GM10248 (cell line): Measurements from ENCODE around the gene SLAMF1.

Source experiments
- CTCF ChIA-PET: fragments of 300-600 bp; sonication (Branson Sonifier 250); formaldehyde crosslinking; extraction: SDS; loops from one replicate; lab custom pipeline; 2021; ENCODE audit warnings: antibody characterized with exemption; lab: Yijun Ruan, JAX
- POLR2A ChIA-PET: fragments of 350-650 bp; sonication (Branson Sonifier 250); formaldehyde crosslinking; extraction: SDS; loops from one replicate; lab custom pipeline; 2020; ENCODE audit warnings: antibody characterized with exemption; lab: Yijun Ruan, JAX
- DNase-seq: peaks from one replicate; pipeline ENCODE4 v3.0.0; 2012; ENCODE audit errors: extremely low spot score
- TF ChIP-seq, protein P1 (sequence below): IDR thresholded peaks from 2 replicates; pipeline ENCODE4 v1.5.1; 2012; ENCODE audit warnings: mild to moderate bottlenecking, low read depth; ENCODE audit errors: extremely low read depth, missing control alignments, control extremely low read depth

Gene SLAMF1

GRCh38 chr1:160580221-160580812, 66.5 kb downstream of the SLAMF1 start:
- no peak for DNase-seq
- ChIA-PET CTCF (interaction anchor here (1.2 to 9.1 kb wide), 2 partner anchors 27 to 151 kb away, joined by 4 to 54 read pairs; no protein-coding TSS in a partner anchor), POLR2A (no interaction called here)
- TF ChIP-seq, protein P1, sequence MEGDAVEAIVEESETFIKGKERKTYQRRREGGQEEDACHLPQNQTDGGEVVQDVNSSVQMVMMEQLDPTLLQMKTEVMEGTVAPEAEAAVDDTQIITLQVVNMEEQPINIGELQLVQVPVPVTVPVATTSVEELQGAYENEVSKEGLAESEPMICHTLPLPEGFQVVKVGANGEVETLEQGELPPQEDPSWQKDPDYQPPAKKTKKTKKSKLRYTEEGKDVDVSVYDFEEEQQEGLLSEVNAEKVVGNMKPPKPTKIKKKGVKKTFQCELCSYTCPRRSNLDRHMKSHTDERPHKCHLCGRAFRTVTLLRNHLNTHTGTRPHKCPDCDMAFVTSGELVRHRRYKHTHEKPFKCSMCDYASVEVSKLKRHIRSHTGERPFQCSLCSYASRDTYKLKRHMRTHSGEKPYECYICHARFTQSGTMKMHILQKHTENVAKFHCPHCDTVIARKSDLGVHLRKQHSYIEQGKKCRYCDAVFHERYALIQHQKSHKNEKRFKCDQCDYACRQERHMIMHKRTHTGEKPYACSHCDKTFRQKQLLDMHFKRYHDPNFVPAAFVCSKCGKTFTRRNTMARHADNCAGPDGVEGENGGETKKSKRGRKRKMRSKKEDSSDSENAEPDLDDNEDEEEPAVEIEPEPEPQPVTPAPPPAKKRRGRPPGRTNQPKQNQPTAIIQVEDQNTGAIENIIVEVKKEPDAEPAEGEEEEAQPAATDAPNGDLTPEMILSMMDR: no peak

DNA sequence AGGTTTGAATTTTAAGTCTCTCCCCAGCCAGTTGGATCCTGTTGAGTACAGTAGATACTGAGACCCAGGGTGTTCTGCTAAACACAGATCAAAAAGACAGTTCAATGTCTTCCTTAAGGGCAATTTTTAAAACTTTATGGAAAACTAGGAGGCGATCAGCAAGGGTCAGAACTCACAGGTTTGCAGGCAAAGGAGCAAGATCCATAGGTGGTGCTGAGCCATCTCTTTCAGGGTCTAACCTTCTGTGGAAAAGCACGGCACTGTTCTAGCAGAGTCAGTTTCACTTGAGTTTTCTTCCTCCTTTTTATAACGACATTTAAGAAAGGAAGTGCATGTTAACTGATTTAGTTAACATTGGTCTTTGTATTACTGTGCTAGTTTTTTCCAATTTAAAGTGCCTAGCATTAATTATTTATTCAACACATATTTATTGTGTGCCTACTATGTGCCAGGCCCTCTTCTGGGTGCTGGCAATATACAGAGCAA, 67.6 kb downstream of the SLAMF1 start, which contains the start of gene CD84:
Gene CD84, minus strand, starts transcription at position 281 of the 486 bp plus-strand sequence. Its CDS starts 59 bp downstream, at position 222.
- CTCF ChIA-PET: interaction anchor here (1.6 to 9.1 kb wide), 2 partner anchors 15 to 28 kb away, joined by 4 to 54 read pairs; no protein-coding TSS in a partner anchor
- POLR2A ChIA-PET: no interaction called here
- TF ChIP-seq, protein P1: no peak
- no peak for DNase-seq

DNA sequence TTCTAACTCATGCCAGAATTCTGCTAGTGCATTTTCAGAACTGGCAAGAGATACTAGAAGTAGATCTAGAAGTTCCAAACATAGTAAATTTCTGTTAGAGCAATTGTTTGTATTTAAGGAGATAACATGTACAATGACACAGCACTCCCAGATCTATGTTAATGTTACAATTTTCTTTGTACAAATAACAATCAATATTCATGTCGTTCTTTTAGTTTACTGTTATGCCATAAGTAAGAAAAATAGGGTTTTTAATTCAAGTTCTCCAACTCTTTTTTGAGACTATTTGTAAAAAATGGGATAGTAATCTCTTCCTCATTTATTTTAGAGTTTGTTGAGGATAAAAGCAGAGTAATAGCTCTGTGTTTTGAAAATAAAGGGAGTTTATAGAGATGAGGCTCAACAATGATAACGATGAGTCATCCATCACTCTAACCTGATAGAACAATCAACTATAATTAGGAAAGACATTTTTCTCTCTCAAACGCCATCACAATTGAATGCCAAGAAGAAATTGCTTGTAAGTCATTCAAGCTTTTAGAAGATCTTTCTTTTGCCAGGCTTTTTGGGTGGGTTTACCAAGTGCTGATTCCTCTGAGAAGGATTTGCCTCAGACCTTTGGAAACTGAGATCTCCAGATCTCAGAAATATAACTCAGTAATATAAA, 68.2 kb downstream of the SLAMF1 start:
- no peak for DNase-seq
- TF ChIP-seq, protein P1: no peak
- ChIA-PET POLR2A (no interaction called here), CTCF (interaction anchor here (0.8 to 9.1 kb wide), 7 partner anchors 14 to 150 kb away, joined by 3 to 54 read pairs (median 4); no protein-coding TSS in a partner anchor)

DNA sequence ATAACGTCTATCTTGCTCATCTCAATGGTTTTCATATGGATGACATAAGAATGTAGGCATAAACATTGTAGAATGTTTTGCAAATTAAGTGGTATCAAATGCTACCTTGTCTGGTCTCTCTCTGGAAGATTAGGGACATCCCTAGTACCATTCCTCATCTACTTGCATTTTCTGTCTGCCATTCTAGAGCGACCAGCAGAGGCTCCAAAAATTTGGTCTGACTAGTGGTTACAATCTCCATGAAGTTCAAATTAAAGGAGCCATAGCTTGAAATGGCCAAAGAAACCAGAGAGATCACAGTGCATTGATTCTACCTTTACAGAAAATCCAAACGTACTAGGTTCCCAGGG, 68.7 kb downstream of the SLAMF1 start:
- CTCF ChIA-PET: interaction anchor here (0.8 to 9.1 kb wide), 11 partner anchors 14 to 150 kb away, joined by 3 to 54 read pairs (median 4); no protein-coding TSS in a partner anchor
- POLR2A ChIA-PET: no interaction called here
- TF ChIP-seq, protein P1: no peak
- no peak for DNase-seq

DNA sequence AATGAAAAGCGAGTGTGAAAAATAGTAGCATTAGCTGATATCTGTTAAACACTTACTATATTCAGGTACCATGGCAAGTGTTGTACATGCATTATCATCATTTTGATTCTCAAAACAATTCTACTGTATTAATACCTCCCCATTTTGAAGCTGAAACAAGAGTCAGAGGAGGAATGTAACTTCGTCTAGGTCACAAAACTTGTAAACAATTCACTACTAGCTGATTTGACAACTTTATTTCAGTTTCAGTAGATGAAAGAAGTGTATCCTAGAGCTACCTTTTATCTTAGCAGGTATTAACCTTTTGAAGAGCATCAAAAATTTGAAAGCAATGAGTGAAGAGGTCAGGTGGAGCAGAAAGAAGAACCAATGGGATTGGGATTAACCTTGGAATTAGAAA, 69.2 kb downstream of the SLAMF1 start:
- DNase-seq: no peak
- TF ChIP-seq, protein P1: no peak
- POLR2A ChIA-PET: no interaction called here
- CTCF ChIA-PET: interaction anchor here (0.8 to 9.1 kb wide), 13 partner anchors 11 to 150 kb away, joined by 3 to 54 read pairs (median 4); no protein-coding TSS in a partner anchor

DNA sequence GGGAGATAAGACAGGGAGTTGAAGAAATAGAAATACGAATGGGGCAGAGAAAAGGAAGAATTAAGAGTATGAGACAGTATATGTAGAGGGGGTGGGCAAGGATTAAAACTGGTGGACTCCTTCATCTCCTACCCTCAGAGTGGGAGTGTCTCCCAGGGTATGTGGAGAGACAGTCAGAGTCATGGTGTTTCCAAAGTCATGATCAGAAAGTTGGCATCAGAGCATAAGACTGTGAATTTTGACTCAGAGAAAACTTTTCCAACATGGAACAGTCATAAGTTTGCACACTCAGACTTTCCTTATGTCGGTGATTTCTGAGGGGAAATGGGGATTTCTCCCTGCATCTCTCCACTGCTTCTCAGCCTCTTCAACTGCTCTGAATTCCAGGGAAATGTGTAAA, 70.0 kb downstream of the SLAMF1 start:
- ChIA-PET POLR2A (no interaction called here), CTCF (interaction anchor here (0.9 to 9.1 kb wide), 6 partner anchors 20 to 32 kb away, joined by 3 to 54 read pairs (median 4); no protein-coding TSS in a partner anchor)
- TF ChIP-seq, protein P1: no peak

More for the DNA sequence above, 70.0 kb downstream of the SLAMF1 start:
- no peak for DNase-seq
